Fibroblast of lung (primary cell): Measurements from ENCODE around the gene NME7.

Experiments
- EZH2 ChIP-seq: IDR thresholded peaks from 2 replicates; pipeline ENCODE4 v1.5.1; 2012; ENCODE audit warnings: low read length, control low read depth, mild to moderate bottlenecking; ENCODE audit errors: missing control alignments
- TF ChIP-seq, protein P1 (sequence below), 2 donors: IDR thresholded peaks in 1 of 2; conservative IDR thresholded peaks in 1 of 2; 1 replicate in 1 of 2; 2 replicates in 1 of 2; pipeline ENCODE4 v1.5.1; 2011 to 2012; ENCODE audit warnings: low read length in 2 of 2, control low read depth in 1 of 2, inconsistent platforms in 1 of 2, low read depth in 1 of 2, mild to moderate bottlenecking in 1 of 2

DNA sequence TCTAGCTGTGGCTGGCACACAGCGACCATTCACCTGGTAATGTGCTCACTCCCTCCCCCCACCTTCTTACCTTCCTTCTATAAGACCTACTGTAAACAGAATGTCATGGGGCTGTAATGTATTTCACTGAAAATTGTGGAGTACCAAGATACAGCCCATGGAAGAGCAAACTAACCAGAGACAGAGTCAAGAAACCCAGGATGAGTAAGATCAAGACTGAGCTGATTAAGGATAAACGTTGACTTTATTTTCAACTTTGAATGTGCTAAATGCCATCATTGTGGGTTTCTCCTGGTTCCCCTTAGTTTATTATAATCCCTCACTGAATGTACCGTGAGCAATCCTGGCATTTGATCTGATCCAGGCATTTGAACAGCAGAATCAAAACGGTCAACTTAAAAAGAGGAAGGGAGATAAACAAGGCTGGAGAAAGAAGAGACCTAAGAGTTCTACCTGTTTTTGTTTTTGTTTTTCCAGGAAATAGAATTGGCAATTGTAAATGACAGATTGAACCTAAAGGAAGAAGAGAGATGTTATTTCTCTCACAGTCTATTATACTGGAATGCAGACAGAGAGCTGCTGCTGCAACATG, 277.2 kb downstream of the NME7 start:
- TF ChIP-seq, protein P1, sequence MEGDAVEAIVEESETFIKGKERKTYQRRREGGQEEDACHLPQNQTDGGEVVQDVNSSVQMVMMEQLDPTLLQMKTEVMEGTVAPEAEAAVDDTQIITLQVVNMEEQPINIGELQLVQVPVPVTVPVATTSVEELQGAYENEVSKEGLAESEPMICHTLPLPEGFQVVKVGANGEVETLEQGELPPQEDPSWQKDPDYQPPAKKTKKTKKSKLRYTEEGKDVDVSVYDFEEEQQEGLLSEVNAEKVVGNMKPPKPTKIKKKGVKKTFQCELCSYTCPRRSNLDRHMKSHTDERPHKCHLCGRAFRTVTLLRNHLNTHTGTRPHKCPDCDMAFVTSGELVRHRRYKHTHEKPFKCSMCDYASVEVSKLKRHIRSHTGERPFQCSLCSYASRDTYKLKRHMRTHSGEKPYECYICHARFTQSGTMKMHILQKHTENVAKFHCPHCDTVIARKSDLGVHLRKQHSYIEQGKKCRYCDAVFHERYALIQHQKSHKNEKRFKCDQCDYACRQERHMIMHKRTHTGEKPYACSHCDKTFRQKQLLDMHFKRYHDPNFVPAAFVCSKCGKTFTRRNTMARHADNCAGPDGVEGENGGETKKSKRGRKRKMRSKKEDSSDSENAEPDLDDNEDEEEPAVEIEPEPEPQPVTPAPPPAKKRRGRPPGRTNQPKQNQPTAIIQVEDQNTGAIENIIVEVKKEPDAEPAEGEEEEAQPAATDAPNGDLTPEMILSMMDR (conservative IDR thresholded peaks at IDR 0.05 in 1 of 2, IDR thresholded peaks at IDR 0.05 in 1 of 2; ENCODE audit: low read depth in 1 of 2, low read length in 2 of 2), result no peak
- no peak for TF ChIP-seq EZH2
